ENCODE data around the gene MRGPRX1.
"Not testable (repeated sequence)": the region's sequence is repeated elsewhere in the genome, so short reads cannot be mapped to it uniquely, and the experiment has no call there.

Gene MRGPRX1

DNA sequence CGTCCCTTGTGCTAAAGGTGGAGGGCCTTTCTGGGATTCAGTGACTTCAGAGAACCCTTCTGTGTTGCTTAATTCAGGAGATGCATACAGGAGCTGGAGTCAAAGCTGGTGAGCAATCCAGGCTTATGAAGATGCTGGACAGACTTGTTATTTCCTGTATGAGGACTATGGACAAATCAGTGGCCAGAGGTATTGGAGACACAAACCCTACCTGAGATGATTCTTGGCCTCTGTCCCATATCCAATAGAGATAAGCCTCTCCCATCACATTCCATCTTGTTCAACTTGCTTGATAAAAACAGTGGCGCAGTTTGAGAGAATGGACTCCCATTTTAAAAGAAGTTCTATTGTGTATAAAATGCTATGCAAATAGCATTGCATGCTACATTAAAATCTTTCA lies at the start of gene MRGPRX1:
TSS of gene MRGPRX1 (minus strand) at position 101 of the 400 bp plus-strand sequence. CDS start 4,630 bp downstream, outside the sequence.
- H3K9me3 Mint-ChIP-seq = no peaks in the 10 kb centered on the region
- no peaks in the 10 kb centered on the region for H3K36me3 Mint-ChIP-seq
- H3K27me3 Mint-ChIP-seq = peaks cover 14% of the 10 kb centered on the region
- H3K4me1 Mint-ChIP-seq = no peaks in the 10 kb centered on the region
- no peak within 1 kb of the TSS for H3K27ac Mint-ChIP-seq
- H3K4me3 Mint-ChIP-seq = no peak within 1 kb of the TSS

DNA sequence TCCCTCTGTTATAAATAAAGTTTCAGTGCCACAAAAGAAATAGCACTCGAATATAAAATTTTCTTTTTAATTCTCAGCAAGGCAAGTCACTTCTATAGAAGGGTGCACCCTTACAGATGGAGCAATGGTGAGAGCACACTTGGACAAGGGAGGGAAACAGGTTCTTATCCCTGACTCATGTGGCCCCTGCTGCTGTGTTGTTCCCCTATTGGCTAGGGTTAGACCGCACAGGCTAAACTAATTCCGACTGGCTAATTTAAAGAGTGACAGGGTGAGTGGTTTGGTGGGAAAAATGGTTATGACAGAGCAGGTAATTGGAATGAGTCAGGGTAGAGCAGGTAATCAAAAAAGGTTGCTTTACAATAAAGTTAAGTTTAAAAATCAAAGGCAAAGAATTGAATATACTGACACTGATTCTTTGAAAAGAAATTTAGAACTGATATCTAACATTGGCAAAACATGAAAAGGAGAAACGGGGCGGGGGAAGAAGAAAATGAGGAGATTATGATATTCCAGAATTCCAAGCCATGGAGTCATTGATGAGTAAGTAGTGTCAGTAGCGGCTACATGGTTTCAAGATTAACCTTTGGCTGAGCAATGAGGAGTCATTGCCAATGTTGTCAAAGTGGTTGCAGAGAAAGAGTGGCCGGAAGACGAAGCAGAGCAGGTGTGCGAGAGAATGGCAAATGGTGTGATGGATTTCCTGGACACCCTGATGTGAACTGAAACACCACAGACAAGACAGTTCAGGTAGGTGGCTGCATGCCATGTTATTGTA lies 48.4 kb upstream of the MRGPRX1 start:
- H3K4me1 Mint-ChIP-seq = no peaks in the 10 kb centered on the region
- H3K27me3 Mint-ChIP-seq = peaks cover 5% of the 10 kb centered on the region
- H3K9me3 Mint-ChIP-seq = peaks cover 6% of the 10 kb centered on the region
- no peak overlapping the region for H3K27ac Mint-ChIP-seq
- no peaks in the 10 kb centered on the region for H3K36me3 Mint-ChIP-seq
- H3K4me3 Mint-ChIP-seq = no peak overlapping the region

DNA sequence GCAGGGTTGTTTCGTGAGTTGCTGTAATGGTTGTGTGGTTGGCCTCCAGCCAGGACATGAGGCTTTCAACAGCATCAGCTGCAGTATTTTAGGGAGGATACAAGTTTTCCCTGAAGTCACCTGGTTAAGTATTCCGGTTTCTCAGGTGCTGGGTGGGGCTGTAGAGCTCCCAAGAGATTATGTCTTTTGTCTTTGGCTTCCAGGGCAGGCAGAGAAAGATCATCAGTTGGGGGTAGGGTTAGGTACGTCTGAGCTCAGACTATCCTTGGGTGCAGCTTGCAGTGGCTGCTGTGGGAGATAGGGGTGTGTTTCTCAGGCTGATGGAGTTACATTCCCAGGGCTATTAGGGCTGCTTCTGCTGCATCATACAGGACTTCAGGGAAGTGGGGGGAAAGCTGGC lies 47.5 kb upstream of the MRGPRX1 start:
- peaks cover 6% of the 10 kb centered on the region for H3K9me3 Mint-ChIP-seq
- no peaks in the 10 kb centered on the region for H3K36me3 Mint-ChIP-seq
- H3K27me3 Mint-ChIP-seq = peaks cover 5% of the 10 kb centered on the region
- H3K4me3 Mint-ChIP-seq = no peak overlapping the region
- no peaks in the 10 kb centered on the region for H3K4me1 Mint-ChIP-seq
- H3K27ac Mint-ChIP-seq = no peak overlapping the region

DNA sequence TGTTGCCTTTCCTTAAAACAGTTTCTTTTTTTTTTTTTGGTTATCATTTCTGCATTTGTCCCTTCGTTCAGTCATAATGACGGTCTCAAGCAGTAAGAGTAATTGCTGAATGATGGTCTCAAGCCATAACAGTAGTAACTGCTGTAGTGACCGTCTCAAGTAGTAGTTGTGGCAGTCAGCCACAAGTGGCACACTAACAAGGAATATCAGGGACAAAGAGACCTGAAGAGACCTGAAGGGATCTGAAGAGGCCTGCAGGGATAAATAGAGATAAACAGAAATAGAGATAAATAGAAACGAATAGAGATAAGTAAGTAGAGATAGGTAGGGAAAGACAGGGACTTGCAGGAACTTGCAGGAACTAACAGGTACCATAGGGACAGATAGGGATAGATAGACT lies 42.7 kb upstream of the MRGPRX1 start:
- H3K9me3 Mint-ChIP-seq = no peaks in the 10 kb centered on the region
- no peak overlapping the region for H3K27ac Mint-ChIP-seq
- peaks cover 3% of the 10 kb centered on the region for H3K27me3 Mint-ChIP-seq
- no peaks in the 10 kb centered on the region for H3K4me1 Mint-ChIP-seq
- H3K36me3 Mint-ChIP-seq = no peaks in the 10 kb centered on the region
- no peak overlapping the region for H3K4me3 Mint-ChIP-seq

DNA sequence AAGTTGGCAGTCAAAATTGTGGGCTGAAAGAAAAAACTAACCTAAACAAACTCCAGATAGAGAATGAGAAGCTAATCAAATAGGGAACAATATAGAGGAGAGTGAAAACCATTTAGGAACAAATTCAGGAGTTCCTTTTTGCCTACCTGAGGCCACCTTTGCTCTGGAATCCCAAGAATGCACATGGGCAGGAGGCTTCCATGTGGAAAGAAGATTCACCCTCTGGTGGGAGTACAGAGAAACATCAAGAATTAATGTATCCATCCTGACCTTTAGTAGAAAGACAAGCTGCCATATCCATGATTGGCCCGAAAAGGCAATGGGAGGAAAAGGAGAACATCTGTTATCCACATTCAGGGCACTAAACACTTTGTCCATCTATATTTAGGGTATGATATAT lies 35.0 kb upstream of the MRGPRX1 start:
- H3K9me3 Mint-ChIP-seq = no peaks in the 10 kb centered on the region
- H3K27me3 Mint-ChIP-seq = peaks cover 3% of the 10 kb centered on the region
- no peaks in the 10 kb centered on the region for H3K4me1 Mint-ChIP-seq
- H3K36me3 Mint-ChIP-seq = no peaks in the 10 kb centered on the region
- H3K4me3 Mint-ChIP-seq = no peak overlapping the region
- H3K27ac Mint-ChIP-seq = no peak overlapping the region

DNA sequence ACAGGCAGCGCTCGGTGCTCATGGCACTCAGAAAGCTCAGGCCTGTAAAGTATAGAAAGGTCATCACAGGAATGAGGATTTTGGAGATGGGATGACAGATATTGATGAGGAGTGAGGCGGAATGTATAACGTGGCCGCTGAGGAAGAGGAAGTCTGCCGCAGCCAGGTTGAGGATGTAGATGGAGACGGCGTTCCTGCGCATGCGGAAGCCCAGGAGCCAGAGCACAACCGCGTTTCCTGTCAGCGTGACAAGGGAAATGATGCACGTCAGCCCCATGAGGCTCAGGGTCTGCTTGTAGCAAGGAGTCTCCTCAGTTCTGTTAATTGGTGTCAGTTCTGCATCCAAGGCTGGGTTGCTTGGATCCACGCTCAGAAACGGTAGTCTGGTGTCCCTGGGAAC lies 33.1 kb upstream of the MRGPRX1 start:
- Mint-ChIP-seq H3K36me3 (no peaks in the 10 kb centered on the region), H3K4me1 (no peaks in the 10 kb centered on the region), H3K27ac (no peak overlapping the region), H3K27me3 (peaks cover 3% of the 10 kb centered on the region), H3K4me3 (no peak overlapping the region), H3K9me3 (no peaks in the 10 kb centered on the region)

DNA sequence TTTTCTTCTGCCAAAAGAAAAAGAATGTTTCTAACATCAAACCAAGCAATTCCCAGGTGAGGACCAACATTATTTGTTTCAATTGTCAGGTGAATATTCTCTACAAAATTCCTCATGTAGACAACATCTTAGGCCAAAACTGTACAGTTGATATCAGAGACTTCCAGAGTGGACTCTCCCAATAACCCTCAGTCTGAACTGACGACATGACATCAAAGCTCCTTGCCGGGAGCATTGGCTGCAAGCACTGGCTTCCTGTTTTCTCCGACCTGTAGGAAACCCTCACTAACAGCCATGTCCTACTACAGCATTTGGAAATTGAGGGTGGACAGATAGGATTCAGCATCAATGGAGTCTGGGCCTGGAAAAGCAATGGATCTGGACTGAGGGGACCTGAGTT lies 30.5 kb upstream of the MRGPRX1 start:
- H3K27me3 Mint-ChIP-seq = peaks cover 4% of the 10 kb centered on the region
- H3K36me3 Mint-ChIP-seq = no peaks in the 10 kb centered on the region
- H3K9me3 Mint-ChIP-seq = no peaks in the 10 kb centered on the region
- no peaks in the 10 kb centered on the region for H3K4me1 Mint-ChIP-seq
- H3K4me3 Mint-ChIP-seq = no peak overlapping the region
- no peak overlapping the region for H3K27ac Mint-ChIP-seq

DNA sequence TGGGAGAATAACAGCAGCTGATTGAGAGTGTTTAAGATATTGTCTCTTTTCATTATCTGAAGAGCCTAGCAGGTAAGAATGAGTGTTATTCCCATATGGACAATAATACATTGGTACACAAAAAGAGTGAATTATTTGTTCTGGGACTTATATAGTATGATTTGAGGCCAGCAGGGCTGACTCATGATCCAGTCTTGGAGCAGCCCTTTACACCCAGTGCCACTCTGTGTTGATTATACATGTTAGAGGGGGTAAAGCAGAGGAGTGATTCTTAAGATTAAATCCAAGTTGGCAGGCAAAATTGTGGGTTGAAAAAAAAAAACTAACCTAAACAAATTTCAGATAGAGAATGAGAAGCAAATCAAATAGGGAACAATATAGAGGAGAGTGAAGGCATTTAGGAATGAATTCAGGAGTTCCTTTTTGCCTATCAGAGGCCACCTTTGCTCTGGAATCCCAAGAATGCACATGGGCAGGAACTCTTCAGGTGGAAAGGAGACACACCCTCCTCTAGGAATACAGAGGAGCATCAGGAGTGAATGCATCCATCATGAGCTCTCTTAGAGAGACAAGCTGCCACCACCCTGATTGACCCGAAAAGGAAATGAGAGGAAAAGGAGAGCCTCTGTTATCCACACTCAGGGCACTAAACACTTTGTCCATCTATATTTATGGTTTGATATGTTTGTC lies 19.2 kb upstream of the MRGPRX1 start:
- Mint-ChIP-seq H3K27ac (no peak overlapping the region), H3K27me3 (peaks cover 6% of the 10 kb centered on the region), H3K4me1 (no peaks in the 10 kb centered on the region), H3K36me3 (no peaks in the 10 kb centered on the region), H3K9me3 (no peaks in the 10 kb centered on the region), H3K4me3 (no peak overlapping the region)

DNA sequence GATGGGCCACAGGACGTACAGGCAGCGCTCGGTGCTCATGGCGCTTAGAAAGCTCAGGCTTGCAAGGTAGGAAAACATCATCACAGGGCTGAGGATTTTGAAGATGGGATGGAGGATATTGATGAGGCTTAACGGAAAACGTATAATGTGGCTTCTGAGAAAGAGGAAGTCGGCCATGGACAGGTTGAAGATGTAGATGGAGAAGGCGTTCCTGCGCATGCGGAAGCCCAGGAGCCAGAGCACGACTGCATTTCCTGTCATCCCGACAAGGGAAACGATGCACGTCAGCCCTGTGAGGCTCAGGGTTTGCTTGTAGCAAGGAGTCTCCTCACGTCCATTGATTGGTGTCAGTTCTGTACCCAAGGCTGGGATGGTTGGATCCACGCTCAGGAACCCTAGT lies 17.4 kb upstream of the MRGPRX1 start:
- Mint-ChIP-seq H3K9me3 (no peaks in the 10 kb centered on the region), H3K27ac (no peak overlapping the region), H3K27me3 (peaks cover 7% of the 10 kb centered on the region), H3K4me1 (no peaks in the 10 kb centered on the region), H3K36me3 (no peaks in the 10 kb centered on the region), H3K4me3 (no peak overlapping the region)

DNA sequence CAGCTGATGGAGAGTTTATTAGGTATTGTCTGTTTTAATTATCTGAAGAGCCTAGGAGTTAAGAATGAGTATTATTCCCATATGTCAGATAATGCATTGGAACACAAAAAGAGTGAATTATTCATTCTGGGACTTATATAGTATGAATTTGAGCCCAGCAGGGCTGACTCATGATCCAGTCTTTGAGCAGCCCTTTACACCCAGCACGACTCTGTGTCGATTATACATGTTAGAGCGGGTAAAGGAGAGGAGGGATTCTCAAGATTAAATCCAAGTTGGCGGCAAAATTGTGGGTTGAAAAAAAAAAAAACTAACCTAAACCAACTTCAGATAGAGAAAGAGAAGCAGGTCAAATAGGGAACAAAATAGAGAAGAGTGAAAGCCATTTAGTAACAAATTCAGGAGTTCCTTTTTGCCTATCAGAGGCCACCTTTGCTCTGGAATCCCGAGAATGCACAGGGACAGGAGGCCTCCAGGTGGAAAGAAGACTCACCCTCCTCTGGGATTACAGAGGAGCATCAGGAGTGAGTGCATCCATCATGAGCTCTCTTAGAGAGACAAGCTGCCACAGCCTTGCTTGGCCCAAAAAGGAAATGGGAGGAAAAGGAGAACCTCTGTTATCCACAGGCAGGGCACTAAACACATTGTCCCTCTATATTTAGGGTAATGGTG lies 3.1 kb downstream of the MRGPRX1 start:
- no peaks in the 10 kb centered on the region for H3K4me1 Mint-ChIP-seq
- no peak overlapping the region for H3K4me3 Mint-ChIP-seq
- H3K27me3 Mint-ChIP-seq = peaks cover 17% of the 10 kb centered on the region
- H3K9me3 Mint-ChIP-seq = no peaks in the 10 kb centered on the region
- no peak overlapping the region for H3K27ac Mint-ChIP-seq
- no peaks in the 10 kb centered on the region for H3K36me3 Mint-ChIP-seq

DNA sequence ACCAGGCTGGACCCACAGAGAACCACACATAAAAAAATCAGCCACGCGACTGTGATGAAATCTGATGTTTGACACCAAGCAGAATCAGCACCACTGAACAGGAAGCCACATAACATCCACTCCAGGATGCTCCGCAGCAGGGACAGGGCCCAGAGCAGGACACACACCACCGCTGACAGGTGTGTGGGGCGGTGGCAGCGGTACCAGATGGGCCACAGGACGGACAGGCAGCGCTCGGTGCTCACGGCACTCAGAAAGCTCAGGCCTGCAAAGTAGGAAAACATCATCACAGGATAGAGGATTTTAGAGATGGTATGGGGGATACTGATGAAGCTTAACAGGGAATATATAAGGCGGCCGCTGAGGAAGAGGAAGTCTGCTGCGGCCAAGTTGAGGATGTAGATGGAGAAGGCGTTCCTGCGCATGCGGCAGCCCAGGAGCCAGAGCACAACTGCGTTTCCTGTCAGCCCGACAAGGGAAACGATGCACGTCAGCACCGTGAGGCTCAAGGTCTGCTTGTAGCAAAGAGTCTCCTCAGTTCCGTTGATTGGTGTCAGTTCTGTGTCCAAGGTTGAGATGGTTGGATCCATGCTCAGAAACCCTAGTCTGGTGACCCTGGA lies 4.9 kb downstream of the MRGPRX1 start:
- Mint-ChIP-seq H3K27me3 (peaks cover 14% of the 10 kb centered on the region), H3K4me3 (no peak overlapping the region), H3K9me3 (peaks cover under 1% of the 10 kb centered on the region), H3K36me3 (no peaks in the 10 kb centered on the region), H3K27ac (no peak overlapping the region), H3K4me1 (no peaks in the 10 kb centered on the region)

DNA sequence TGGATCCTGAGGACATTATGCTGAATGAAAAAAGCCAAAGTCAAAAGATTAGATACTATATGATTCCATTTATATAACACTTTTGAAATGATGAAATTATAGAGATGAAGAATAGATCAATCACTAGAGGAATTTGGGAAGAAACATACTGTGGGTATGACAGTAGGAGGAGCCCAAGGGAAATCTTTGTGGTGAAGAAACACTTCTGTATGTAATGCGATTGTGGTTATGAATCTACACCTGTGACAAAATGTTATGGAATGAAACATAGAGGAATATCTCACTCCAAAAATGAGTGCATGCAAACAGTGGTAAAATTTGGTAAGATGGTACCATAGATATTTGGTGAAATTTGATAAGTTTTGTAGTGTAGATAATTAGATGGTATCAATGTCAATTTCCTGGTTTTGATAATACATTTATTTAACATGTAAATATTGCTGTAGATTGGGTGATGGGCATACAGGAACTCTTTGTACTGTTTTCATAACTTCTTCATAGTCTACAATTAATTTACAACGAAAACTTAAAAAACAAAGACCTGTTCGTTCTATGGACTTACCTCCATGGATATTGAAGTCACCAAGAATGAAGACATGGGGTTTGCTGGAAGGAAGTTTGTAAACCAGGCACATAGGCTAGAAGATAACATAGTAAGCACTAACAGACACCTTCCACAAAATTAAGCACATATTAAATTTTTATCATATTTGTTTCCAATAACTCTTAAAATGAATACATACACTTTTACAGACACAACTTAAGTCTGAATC lies 11.5 kb downstream of the MRGPRX1 start:
- H3K27ac Mint-ChIP-seq = no peak overlapping the region
- H3K4me1 Mint-ChIP-seq = no peaks in the 10 kb centered on the region
- no peak overlapping the region for H3K4me3 Mint-ChIP-seq
- H3K27me3 Mint-ChIP-seq = no peaks in the 10 kb centered on the region
- peaks cover 4% of the 10 kb centered on the region for H3K9me3 Mint-ChIP-seq
- H3K36me3 Mint-ChIP-seq = no peaks in the 10 kb centered on the region

DNA sequence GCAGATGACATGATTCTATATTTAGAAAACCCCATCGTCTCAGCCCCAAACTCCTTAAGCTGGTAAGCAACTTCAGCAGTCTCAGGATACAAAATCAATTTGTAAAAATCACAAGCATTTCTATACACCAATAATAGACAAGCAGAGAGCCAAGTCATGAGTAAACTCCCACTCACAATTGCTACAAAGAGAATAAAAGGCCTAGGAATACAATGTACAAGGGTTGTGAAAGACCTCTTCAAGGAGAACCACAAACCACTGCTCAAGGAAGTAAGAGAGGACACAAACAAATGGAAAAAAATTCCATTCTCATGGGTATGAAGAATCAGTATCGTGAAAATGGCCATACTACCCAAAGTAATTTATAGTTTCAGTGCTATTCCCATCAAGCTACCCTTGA lies 13.8 kb downstream of the MRGPRX1 start:
- H3K4me1 Mint-ChIP-seq, H3K9me3 Mint-ChIP-seq, H3K36me3 Mint-ChIP-seq, H3K27ac Mint-ChIP-seq, H3K4me3 Mint-ChIP-seq, H3K27me3 Mint-ChIP-seq: not testable (repeated sequence)

DNA sequence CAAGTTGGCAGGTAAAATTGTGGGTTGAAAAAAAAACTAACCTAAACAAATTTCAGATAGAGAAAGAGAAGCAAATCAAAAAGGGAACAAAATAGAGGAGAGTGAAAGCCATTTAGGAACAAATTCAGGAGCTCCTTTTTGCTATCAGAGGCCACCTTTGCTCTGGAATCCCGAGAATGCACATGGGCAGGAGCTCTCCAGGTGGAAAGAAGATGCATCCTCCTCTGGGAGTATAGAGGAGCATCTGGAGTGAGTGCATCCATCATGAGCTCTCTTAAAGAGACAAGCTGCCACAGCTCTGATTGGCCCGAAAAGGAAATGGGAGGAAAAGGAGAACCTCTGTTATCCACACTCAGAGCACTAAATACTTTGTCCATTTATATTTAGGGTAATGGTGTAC lies 26.3 kb downstream of the MRGPRX1 start:
- H3K9me3 Mint-ChIP-seq = no peaks in the 10 kb centered on the region
- H3K27ac Mint-ChIP-seq = no peak overlapping the region
- H3K4me3 Mint-ChIP-seq = no peak overlapping the region
- H3K27me3 Mint-ChIP-seq = peaks cover 7% of the 10 kb centered on the region
- H3K4me1 Mint-ChIP-seq = no peaks in the 10 kb centered on the region
- H3K36me3 Mint-ChIP-seq = no peaks in the 10 kb centered on the region

DNA sequence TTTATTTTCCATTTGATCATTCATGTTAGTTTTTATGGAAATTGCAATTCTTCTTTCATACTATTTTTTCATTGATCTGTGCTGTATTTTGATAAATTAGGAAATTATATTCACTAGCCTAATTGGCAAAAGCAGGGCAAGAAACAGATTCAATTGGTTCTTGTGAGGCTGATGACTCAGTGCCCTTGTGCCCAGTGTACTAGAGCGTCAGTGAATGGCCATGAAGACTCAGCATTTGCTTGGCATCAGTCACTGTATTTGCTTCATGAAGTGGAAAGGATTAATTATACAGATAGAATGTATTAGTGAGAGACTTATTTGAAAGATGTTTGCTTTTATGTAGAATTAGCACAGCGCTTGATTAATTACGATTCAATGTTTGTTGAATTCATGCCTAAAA lies 31.8 kb downstream of the MRGPRX1 start:
- Mint-ChIP-seq H3K27ac (no peak overlapping the region), H3K36me3 (no peaks in the 10 kb centered on the region), H3K9me3 (no peaks in the 10 kb centered on the region), H3K27me3 (peaks cover 6% of the 10 kb centered on the region), H3K4me3 (no peak overlapping the region), H3K4me1 (no peaks in the 10 kb centered on the region)
